B cell (primary cell): ENCODE measurements around the gene LAMA2.

Experiments
- CTCF ChIP-seq: fragments of 200-600 bp; IDR thresholded peaks from one replicate; pipeline ENCODE4 v1.8.0; 2022; ENCODE audit warnings: antibody characterized with exemption, mild to moderate bottlenecking
- EZH2 ChIP-seq: IDR thresholded peaks from 2 replicates; pipeline ENCODE4 v1.6.1; 2012; ENCODE audit warnings: borderline replicate concordance, low read depth, mild to moderate bottlenecking, moderate library complexity, low read length; ENCODE audit not compliant: insufficient read depth, poor library complexity, severe bottlenecking

- TF ChIP-seq CTCF (no peak), EZH2 (no peak)
These were observed 682.4 kb downstream of the LAMA2 start for GRCh38 chr6:129565366-129565765.
